ENCODE results near the gene SELENOK. TPM values are rescaled to one million over a fixed set of nuclear protein-coding genes. Genes with fewer than 3 reads are reported as not detected.

Gene SELENOK
- total RNA-seq, 2 donors from 2014 or later: 47.0 to 47.1 TPM

DNA sequence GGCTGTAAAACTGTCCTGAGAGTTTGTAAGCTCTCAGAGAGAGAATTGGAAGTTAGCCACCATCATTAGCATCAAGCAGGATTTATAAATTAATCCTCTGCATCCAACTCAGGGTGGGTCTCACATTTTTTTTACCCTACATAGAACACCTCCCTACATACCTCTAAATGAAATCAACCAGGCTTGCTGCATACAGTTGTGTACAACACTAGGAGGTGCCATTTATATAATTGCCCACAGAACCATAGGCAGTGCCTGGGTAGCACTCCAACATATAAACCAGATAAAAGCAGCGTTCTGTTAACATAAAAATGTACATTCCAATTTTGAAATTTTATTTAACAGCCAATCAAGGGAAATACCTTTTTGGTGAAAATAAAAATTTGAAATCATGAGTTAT is 48.2 kb upstream of the SELENOK start:
- peaks cover 84% of the 10 kb centered on the region for H3K27me3 ChIP-seq (ENCODE audit: control insufficient read depth, insufficient read depth, low read length, poor library complexity, severe bottlenecking)
- no peak overlapping the region for H3K9ac ChIP-seq (ENCODE audit: extremely low read depth, low read length, poor library complexity, severe bottlenecking)
- peaks cover 6% of the 10 kb centered on the region for H3K4me1 Mint-ChIP-seq
- H3K4me3 ChIP-seq (ENCODE audit: low read length): no peak overlapping the region
- no peak overlapping the region for H3K27ac Mint-ChIP-seq
- H3K27ac ChIP-seq (ENCODE audit: low read depth, low read length): no peak overlapping the region
- TF ChIP-seq, protein P1, sequence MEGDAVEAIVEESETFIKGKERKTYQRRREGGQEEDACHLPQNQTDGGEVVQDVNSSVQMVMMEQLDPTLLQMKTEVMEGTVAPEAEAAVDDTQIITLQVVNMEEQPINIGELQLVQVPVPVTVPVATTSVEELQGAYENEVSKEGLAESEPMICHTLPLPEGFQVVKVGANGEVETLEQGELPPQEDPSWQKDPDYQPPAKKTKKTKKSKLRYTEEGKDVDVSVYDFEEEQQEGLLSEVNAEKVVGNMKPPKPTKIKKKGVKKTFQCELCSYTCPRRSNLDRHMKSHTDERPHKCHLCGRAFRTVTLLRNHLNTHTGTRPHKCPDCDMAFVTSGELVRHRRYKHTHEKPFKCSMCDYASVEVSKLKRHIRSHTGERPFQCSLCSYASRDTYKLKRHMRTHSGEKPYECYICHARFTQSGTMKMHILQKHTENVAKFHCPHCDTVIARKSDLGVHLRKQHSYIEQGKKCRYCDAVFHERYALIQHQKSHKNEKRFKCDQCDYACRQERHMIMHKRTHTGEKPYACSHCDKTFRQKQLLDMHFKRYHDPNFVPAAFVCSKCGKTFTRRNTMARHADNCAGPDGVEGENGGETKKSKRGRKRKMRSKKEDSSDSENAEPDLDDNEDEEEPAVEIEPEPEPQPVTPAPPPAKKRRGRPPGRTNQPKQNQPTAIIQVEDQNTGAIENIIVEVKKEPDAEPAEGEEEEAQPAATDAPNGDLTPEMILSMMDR (conservative IDR thresholded peaks at IDR 0.05): peak; percentile 28
- peaks cover 12% of the 10 kb centered on the region for H3K9me3 Mint-ChIP-seq
- WGBS, 2 experiments (ENCODE audit: insufficient coverage in 1 of 2, insufficient read length in 1 of 2): 100% methylated on average over 1 of the region's 1 CpG; no CpG with 5 or more reads in 1 of the 2 experiments
- H3K4me1 ChIP-seq (ENCODE audit: control insufficient read depth, insufficient read depth, low read length): no peaks in the 10 kb centered on the region
- H3K4me3 Mint-ChIP-seq: no peak overlapping the region
- H3K9me3 ChIP-seq (ENCODE audit: control insufficient read depth, low read length): peaks cover 18% of the 10 kb centered on the region
- H3K36me3 Mint-ChIP-seq (ENCODE audit: low read depth): no peaks in the 10 kb centered on the region
- DNase-seq: no peak
- H3K36me3 ChIP-seq (ENCODE audit: control insufficient read depth, insufficient read depth, low read length): no peaks in the 10 kb centered on the region
- H3K27me3 Mint-ChIP-seq (ENCODE audit: insufficient read depth): peaks cover 78% of the 10 kb centered on the region

DNA sequence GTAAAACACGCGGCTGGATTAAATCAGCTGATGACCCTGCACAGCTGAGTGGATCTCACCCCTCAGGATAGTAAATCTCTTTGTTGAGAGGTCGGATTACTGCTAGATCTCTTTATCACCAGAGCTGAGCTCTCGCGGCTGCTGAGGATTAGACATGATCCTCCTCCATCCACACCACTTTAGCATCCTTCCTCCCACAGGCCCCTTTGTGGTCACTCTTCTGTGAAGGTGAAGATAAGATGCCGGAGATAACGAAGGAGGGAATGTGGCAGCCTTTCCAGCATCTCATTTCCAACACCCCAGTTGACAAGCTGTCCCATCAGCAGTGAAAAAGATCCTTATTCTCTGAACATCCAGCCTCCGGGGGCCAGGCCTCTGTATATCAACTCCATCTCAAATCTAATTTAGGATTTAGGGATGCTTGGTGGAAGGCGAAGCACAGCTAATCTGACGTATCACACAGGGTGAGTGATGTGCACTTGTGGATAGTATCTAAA is 47.5 kb upstream of the SELENOK start:
- H3K9me3 ChIP-seq (ENCODE audit: control insufficient read depth, low read length): peaks cover 18% of the 10 kb centered on the region
- no peak overlapping the region for H3K9ac ChIP-seq (ENCODE audit: extremely low read depth, low read length, poor library complexity, severe bottlenecking)
- WGBS, 2 experiments (ENCODE audit: insufficient coverage in 1 of 2, insufficient read length in 1 of 2): 54 to 85% methylated on average over 3 to 10 of the region's 10 CpGs
- H3K27ac Mint-ChIP-seq: no peak overlapping the region
- TF ChIP-seq, protein P1 (conservative IDR thresholded peaks at IDR 0.05): no peak
- peak; percentile 67 for DNase-seq
- H3K9me3 Mint-ChIP-seq: peaks cover 16% of the 10 kb centered on the region
- no peaks in the 10 kb centered on the region for H3K36me3 Mint-ChIP-seq (ENCODE audit: low read depth)
- peaks cover 77% of the 10 kb centered on the region for H3K27me3 Mint-ChIP-seq (ENCODE audit: insufficient read depth)
- H3K36me3 ChIP-seq (ENCODE audit: control insufficient read depth, insufficient read depth, low read length): no peaks in the 10 kb centered on the region
- H3K4me1 Mint-ChIP-seq: peaks cover 6% of the 10 kb centered on the region
- no peak overlapping the region for H3K27ac ChIP-seq (ENCODE audit: low read depth, low read length)
- H3K4me3 Mint-ChIP-seq: no peak overlapping the region
- H3K4me1 ChIP-seq (ENCODE audit: control insufficient read depth, insufficient read depth, low read length): no peaks in the 10 kb centered on the region
- H3K27me3 ChIP-seq (ENCODE audit: control insufficient read depth, insufficient read depth, low read length, poor library complexity, severe bottlenecking): peaks cover 77% of the 10 kb centered on the region
- no peak overlapping the region for H3K4me3 ChIP-seq (ENCODE audit: low read length)

DNA sequence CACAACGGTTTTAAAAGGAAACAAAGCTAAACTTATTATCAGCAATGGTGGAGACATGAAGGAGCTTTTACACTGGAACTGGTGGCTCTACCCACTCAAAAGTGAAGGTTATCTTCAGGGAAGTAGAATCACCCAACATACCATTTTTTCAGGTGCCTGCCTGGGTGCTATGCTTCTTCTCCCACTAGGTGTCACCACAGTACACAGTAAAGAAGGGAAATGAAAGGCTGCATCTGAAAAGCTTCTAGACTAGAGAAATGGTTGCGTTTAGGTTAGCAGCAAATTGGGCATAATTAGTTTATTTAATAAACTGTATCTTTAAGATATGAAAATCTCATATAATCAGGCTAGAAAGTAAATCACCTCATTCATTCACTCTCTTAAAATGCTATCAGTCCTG is 47.0 kb upstream of the SELENOK start:
- H3K4me3 ChIP-seq (ENCODE audit: low read length): no peak overlapping the region
- peaks cover 18% of the 10 kb centered on the region for H3K9me3 ChIP-seq (ENCODE audit: control insufficient read depth, low read length)
- no peaks in the 10 kb centered on the region for H3K4me1 ChIP-seq (ENCODE audit: control insufficient read depth, insufficient read depth, low read length)
- TF ChIP-seq, protein P1 (conservative IDR thresholded peaks at IDR 0.05): peak; percentile 95
- H3K27ac ChIP-seq (ENCODE audit: low read depth, low read length): no peak overlapping the region
- WGBS, 2 experiments (ENCODE audit: insufficient coverage in 1 of 2, insufficient read length in 1 of 2): 0% methylated on average over 1 of the region's 2 CpGs; no CpG with 5 or more reads in 1 of the 2 experiments
- no peaks in the 10 kb centered on the region for H3K36me3 ChIP-seq (ENCODE audit: control insufficient read depth, insufficient read depth, low read length)
- Mint-ChIP-seq H3K4me1 (peaks cover 6% of the 10 kb centered on the region), H3K27me3 (ENCODE audit: insufficient read depth) (peaks cover 72% of the 10 kb centered on the region), H3K9me3 (peaks cover 17% of the 10 kb centered on the region), H3K36me3 (ENCODE audit: low read depth) (no peaks in the 10 kb centered on the region), H3K27ac (no peak overlapping the region), H3K4me3 (no peak overlapping the region)
- H3K27me3 ChIP-seq (ENCODE audit: control insufficient read depth, insufficient read depth, low read length, poor library complexity, severe bottlenecking): peaks cover 72% of the 10 kb centered on the region
- peak; percentile 86 for DNase-seq
- H3K9ac ChIP-seq (ENCODE audit: extremely low read depth, low read length, poor library complexity, severe bottlenecking): no peak overlapping the region
